Activated T-helper 1 cell treated with anti-CD3 and anti-CD28 coated beads, Interleukin-12 subunit alpha, Interleukin-12 subunit beta, Interleukin-2, Interleukin-4 antibody, amounts not matched to agents 30 ng/mL and 10 ng/mL and 1 ng/mL, durations not matched to agents 14 hours and 24 hours and 36 hours (primary cell): ENCODE results near the gene PYGM. TPM values are rescaled to one million over a fixed set of nuclear protein-coding genes. Genes with fewer than 3 reads are reported as not detected.

Experiments used
- DNase-seq: peaks from one replicate; pipeline ENCODE4 v3.0.0; 2021; ENCODE audit warnings: low spot score
- H3K27ac Mint-ChIP-seq: one replicate; pipeline ENCODE4 v1.8.0; 2021; ENCODE audit warnings: mild to moderate bottlenecking, mixed read lengths
- H3K27me3 Mint-ChIP-seq: one replicate; pipeline ENCODE4 v1.8.0; 2022; ENCODE audit warnings: mild to moderate bottlenecking, moderate library complexity, mixed read lengths; ENCODE audit not compliant: insufficient read depth
- H3K36me3 Mint-ChIP-seq: one replicate; pipeline ENCODE4 v1.8.0; 2021; ENCODE audit warnings: low read depth, mixed read lengths
- H3K4me1 Mint-ChIP-seq: one replicate; pipeline ENCODE4 v1.8.0; 2021; ENCODE audit warnings: low read depth, mixed read lengths
- H3K4me3 Mint-ChIP-seq: one replicate; pipeline ENCODE4 v1.8.0; 2021; ENCODE audit warnings: mild to moderate bottlenecking, moderate library complexity, mixed read lengths
- H3K9me3 Mint-ChIP-seq: one replicate; pipeline ENCODE4 v1.8.0; 2021; ENCODE audit warnings: mixed read lengths
- intact Hi-C: fragments of 100-400 bp; cut with micrococcal nuclease; formaldehyde crosslinking; loops from one replicate; pipeline ENCODE4 v1.15.1; 2024
- total RNA-seq: library from RNA; stranded (reverse); gene quantifications from 2 replicates; pipeline ENCODE4 v1.2.3, GENCODE V29; 2022

The PYGM gene
- total RNA-seq, 1 donor from 2014 or later = 2.7 TPM

DNA sequence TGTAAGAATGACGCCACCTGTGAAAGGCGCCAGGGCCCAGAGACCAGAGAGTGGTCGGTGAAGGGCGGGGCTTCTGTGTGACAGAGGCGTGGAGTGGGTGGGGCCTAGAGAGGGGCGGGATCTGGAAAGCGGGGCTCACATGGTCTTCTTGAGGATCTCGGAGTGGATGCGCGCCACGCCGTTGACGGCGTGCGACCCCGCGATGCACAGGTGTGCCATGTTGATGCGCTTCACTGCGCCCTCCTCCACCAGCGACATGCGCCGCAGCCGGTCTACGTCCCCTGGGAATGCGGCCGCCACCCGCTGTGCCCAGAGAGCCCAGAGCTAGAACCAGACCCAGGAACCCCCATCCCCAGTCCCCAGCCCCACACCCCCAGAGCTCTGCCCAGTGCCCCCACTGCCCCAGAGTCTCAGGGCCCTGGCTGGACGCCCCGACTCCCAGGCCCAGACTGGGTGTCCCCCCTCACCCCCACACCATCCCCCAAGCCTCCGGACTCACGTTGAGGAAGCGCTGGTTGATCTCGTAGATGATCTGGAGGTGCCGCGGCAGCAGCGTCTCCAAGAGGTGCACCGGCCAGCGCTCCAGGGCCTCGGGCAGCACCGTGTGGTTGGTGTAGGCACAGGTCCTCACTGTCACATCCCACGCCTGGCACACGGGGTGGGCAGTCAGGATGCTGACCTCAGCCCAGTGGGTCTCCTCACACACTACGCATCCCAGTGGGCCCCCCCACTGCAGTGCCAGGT, 6.2 kb downstream of the PYGM start:
- Mint-ChIP-seq H3K27me3 (no peaks in the 10 kb centered on the region), H3K4me3 (no peak overlapping the region), H3K36me3 (peaks cover 22% of the 10 kb centered on the region), H3K9me3 (no peaks in the 10 kb centered on the region), H3K27ac (no peak overlapping the region), H3K4me1 (peaks cover 22% of the 10 kb centered on the region)
- DNase-seq = no peak
- intact Hi-C loops = no loop called here

- Mint-ChIP-seq H3K36me3 (peaks cover 22% of the 10 kb centered on the region), H3K27ac (no peak overlapping the region), H3K4me3 (no peak overlapping the region), H3K9me3 (no peaks in the 10 kb centered on the region), H3K4me1 (peaks cover 22% of the 10 kb centered on the region), H3K27me3 (no peaks in the 10 kb centered on the region)
- intact Hi-C loops = no loop called here
- no peak for DNase-seq
Measured at GRCh38 chr11:64753019-64753379, 6.8 kb downstream of the PYGM start.

- DNase-seq = no peak
- no peak overlapping the region for H3K4me3 Mint-ChIP-seq
- H3K27me3 Mint-ChIP-seq = no peaks in the 10 kb centered on the region
- no peak overlapping the region for H3K27ac Mint-ChIP-seq
- no peaks in the 10 kb centered on the region for H3K9me3 Mint-ChIP-seq
- peaks cover 22% of the 10 kb centered on the region for H3K4me1 Mint-ChIP-seq
- H3K36me3 Mint-ChIP-seq = peaks cover 20% of the 10 kb centered on the region
- intact Hi-C loops = no loop called here
Measured at GRCh38 chr11:64752175-64752970, 7.4 kb downstream of the PYGM start.

DNA sequence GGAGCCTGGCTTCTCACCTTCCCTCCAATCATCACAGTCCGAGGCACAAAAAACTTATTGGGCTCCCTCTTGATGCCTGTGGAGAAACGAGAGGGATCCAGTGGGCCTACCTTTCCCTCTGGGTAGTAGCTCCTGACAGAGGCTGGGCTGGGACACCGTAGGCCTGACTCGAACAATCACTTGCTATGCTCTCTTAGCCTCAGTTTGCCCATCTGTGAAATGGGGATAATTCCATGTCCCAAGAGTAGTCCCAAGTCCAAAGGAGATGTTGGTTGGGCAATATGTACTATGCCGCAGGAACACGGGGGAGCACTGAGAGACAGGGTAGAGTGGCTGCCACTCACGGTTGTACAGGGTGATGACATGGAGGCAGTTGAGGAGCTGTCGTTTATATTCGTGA, 8.2 kb downstream of the PYGM start:
- Mint-ChIP-seq H3K9me3 (no peaks in the 10 kb centered on the region), H3K27me3 (no peaks in the 10 kb centered on the region), H3K4me3 (no peak overlapping the region), H3K36me3 (peaks cover 17% of the 10 kb centered on the region), H3K4me1 (peaks cover 23% of the 10 kb centered on the region), H3K27ac (no peak overlapping the region)
- no peak for DNase-seq
- intact Hi-C loops = no loop called here

- Mint-ChIP-seq H3K9me3 (no peaks in the 10 kb centered on the region), H3K27me3 (no peaks in the 10 kb centered on the region), H3K36me3 (peaks cover 17% of the 10 kb centered on the region), H3K4me1 (peaks cover 28% of the 10 kb centered on the region), H3K27ac (no peak overlapping the region), H3K4me3 (no peak overlapping the region)
- DNase-seq = no peak
- intact Hi-C loops = no loop called here
Measured at GRCh38 chr11:64751136-64751535, 8.6 kb downstream of the PYGM start.

DNA sequence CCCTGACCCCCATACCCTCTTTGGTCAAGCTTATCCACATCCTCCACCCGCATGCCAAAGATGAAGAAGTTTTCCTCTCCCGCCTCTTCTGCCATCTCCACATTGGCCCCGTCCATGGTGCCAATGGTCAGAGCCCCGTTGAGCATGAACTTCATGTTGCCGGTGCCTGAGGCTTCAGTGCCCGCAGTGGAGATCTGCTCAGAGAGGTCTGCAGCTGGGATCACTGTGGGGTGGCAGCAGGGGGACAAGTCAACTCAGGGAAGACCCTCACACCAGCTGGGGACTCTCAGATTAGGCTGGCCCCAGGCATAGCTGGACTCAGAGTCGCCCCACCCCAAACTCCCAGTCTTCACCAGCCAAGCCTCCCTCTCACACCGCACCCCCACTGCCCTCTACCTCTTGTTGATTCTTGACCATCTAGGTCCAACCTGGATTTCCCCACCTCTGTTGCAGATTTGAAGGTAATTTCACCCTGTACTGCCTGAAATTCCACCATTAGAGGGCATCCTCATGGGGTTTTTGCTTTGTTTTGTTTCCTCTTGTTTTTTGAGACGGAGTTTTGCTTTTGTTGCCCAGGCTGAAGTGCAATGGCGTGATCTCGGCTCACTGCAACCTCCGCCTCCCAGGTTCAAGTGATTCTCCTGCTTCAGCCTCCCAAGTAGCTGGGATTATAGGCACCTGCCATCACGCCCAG, 9.3 kb downstream of the PYGM start:
- H3K36me3 Mint-ChIP-seq = peaks cover 17% of the 10 kb centered on the region
- no peaks in the 10 kb centered on the region for H3K9me3 Mint-ChIP-seq
- no peak overlapping the region for H3K4me3 Mint-ChIP-seq
- intact Hi-C loops = no loop called here
- no peaks in the 10 kb centered on the region for H3K27me3 Mint-ChIP-seq
- DNase-seq = no peak
- peaks cover 29% of the 10 kb centered on the region for H3K4me1 Mint-ChIP-seq
- H3K27ac Mint-ChIP-seq = peak overlapping the region; percentile 60

DNA sequence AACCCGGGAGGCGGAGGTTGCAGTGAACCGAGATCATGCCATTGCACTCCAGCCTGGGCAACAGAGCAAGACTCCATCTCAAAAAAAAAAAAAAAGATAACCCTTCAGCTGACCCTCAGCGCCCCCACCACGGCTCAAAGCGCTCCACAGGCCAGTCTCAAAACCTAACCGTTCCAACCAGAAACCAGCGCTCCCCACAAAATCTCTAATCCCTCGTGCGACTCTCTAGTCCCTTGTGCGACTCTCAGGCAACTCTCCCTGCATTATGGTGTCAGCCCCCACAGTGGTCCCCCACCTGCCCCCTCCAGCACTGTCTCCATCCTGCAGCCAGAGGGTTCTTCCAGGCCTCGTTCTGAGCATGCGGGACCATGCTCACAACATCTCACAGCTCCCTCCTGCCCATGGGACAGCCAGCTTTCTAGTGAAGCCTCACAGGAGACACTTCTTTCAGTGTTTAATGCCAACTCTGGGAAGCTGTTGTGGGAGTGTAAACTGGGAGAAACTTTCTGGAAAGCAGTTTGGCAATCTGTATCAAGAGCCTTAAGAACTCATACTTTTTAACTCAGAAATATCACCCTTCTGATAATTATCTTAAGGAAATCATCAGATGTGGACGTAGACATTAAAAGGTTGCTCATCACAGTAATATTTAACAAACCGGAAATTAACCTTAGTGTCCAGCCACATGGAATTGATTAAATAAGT, 11.7 kb downstream of the PYGM start:
- Mint-ChIP-seq H3K9me3 (no peaks in the 10 kb centered on the region), H3K36me3 (peaks cover 14% of the 10 kb centered on the region), H3K27me3 (no peaks in the 10 kb centered on the region), H3K4me1 (peaks cover 43% of the 10 kb centered on the region), H3K27ac (no peak overlapping the region), H3K4me3 (no peak overlapping the region)
- intact Hi-C loops = no loop called here
- no peak for DNase-seq

- no peak overlapping the region for H3K4me3 Mint-ChIP-seq
- H3K27me3 Mint-ChIP-seq = no peaks in the 10 kb centered on the region
- DNase-seq = no peak
- peaks cover 10% of the 10 kb centered on the region for H3K36me3 Mint-ChIP-seq
- H3K9me3 Mint-ChIP-seq = no peaks in the 10 kb centered on the region
- H3K27ac Mint-ChIP-seq = no peak overlapping the region
- H3K4me1 Mint-ChIP-seq = peaks cover 32% of the 10 kb centered on the region
- intact Hi-C loops = no loop called here
Measured at GRCh38 chr11:64746486-64746885, 13.3 kb downstream of the PYGM start.

DNA sequence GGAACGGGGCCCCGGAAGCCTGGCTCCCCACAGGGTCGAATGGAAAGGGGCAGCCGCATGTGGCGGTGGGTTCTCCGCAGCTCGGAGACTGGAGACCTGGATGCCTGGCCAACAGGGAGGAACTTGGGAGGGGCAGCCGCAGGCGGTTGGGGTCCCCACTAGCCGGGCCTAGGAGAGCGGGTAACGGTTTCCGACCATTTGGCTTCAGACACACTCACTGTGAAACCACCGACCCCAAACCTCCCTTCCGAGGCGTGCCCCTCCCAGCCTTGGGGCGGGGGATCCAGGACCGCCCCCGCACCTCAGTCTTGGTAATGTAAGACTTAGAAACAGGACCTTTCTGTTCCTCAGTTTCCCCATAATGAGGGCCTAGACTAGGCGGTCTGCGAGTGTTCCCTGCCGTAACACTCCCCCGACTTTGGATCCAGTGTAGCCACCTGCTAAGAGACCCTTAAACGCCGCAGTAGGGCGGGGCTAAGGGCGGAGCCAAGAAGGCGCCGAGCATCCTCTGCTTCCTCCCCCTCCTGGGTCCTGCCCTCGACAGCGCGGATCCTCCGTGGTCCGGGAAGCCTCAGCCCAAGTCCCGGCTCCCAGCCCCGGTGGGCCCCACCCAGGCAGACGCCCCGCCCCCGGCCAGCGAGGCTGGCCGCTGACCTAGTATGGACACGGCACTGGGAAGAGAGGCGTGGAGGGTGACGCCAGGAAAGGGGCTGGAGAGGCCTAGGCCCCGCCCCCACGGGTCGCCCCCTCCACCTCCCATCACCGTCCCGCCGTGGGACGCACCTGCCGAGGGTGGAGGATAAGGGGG, 14.0 kb downstream of the PYGM start:
- DNase-seq = peak; percentile 80
- peak overlapping the region; percentile 92 for H3K27ac Mint-ChIP-seq
- no peaks in the 10 kb centered on the region for H3K27me3 Mint-ChIP-seq
- peaks cover 8% of the 10 kb centered on the region for H3K36me3 Mint-ChIP-seq
- intact Hi-C loops = loop anchor here (1.0 to 2.0 kb wide), 4 partner anchors 19 to 65 kb away; partner anchors contain the start of genes MAP4K2, MEN1 and SF1
- peak overlapping the region; percentile 88 for H3K4me3 Mint-ChIP-seq
- H3K9me3 Mint-ChIP-seq = no peaks in the 10 kb centered on the region
- peaks cover 27% of the 10 kb centered on the region for H3K4me1 Mint-ChIP-seq

DNA sequence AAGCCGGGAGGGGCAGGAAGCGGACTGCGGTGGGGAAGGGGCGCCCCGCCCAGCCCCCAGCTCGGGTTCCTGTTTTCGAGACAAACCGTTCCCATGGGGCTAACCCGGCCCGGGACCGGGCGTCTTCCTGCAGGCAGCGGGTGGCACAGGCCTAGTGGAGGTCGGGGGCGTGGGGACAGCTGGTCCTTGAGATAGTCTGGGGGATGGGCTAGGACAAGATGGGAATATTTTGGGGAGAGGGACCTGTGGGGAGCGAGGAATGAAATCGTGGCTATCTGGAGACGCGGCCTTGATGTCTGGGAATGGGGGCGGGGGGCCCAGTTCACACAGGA, 14.6 kb downstream of the PYGM start:
- no peaks in the 10 kb centered on the region for H3K9me3 Mint-ChIP-seq
- H3K27ac Mint-ChIP-seq = peak overlapping the region; percentile 92
- H3K27me3 Mint-ChIP-seq = no peaks in the 10 kb centered on the region
- peak; percentile 86 for DNase-seq
- intact Hi-C loops = loop anchor here (1.0 to 2.0 kb wide), 4 partner anchors 19 to 66 kb away; partner anchors contain the start of genes MAP4K2, MEN1 and SF1
- H3K4me3 Mint-ChIP-seq = peak overlapping the region; percentile 88
- peaks cover 26% of the 10 kb centered on the region for H3K4me1 Mint-ChIP-seq
- peaks cover 8% of the 10 kb centered on the region for H3K36me3 Mint-ChIP-seq

DNA sequence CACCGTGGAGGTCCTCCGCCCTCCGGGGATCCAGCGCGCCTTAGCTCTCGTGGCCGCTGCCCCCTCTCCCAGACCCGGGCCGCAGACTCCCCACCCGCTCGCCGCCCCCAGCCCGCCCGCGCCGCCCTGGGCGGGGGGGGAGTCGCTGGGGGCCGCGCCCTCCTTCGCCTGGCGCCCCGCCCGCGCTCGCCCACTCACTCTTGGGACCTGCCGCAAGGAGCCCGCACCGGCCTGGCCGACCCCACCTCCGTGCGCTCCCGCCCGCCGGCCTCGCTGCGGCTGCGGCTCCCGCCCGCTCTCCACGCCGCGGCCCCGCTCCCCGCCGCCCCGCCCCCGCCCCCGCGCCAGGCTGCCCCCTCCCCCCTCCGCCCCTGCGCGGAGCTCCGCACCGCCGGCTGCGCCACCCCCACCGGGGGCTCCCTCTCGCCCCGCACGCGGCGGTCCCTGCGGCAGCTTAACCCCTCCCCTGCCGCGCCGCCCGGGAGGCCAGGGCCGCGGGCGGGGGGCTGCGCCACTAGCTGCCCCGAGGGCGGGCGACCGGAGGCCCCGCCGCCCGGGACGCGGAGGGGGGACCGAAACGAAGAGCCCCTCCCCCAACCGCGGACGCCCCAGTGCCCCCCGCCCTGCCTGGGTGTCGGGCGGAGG, 15.1 kb downstream of the PYGM start:
- intact Hi-C loops = loop anchor here (1.0 to 2.0 kb wide), 4 partner anchors 20 to 66 kb away; partner anchors contain the start of genes MAP4K2, MEN1 and SF1
- H3K27ac Mint-ChIP-seq = peak overlapping the region; percentile 92
- H3K36me3 Mint-ChIP-seq = peaks cover 7% of the 10 kb centered on the region
- peaks cover 27% of the 10 kb centered on the region for H3K4me1 Mint-ChIP-seq
- H3K27me3 Mint-ChIP-seq = no peaks in the 10 kb centered on the region
- H3K4me3 Mint-ChIP-seq = peak overlapping the region; percentile 89
- DNase-seq = peak; percentile 46
- H3K9me3 Mint-ChIP-seq = no peaks in the 10 kb centered on the region
